ENCODE data around the gene OCIAD2.

The OCIAD2 gene, protein sequence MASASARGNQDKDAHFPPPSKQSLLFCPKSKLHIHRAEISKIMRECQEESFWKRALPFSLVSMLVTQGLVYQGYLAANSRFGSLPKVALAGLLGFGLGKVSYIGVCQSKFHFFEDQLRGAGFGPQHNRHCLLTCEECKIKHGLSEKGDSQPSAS

DNA sequence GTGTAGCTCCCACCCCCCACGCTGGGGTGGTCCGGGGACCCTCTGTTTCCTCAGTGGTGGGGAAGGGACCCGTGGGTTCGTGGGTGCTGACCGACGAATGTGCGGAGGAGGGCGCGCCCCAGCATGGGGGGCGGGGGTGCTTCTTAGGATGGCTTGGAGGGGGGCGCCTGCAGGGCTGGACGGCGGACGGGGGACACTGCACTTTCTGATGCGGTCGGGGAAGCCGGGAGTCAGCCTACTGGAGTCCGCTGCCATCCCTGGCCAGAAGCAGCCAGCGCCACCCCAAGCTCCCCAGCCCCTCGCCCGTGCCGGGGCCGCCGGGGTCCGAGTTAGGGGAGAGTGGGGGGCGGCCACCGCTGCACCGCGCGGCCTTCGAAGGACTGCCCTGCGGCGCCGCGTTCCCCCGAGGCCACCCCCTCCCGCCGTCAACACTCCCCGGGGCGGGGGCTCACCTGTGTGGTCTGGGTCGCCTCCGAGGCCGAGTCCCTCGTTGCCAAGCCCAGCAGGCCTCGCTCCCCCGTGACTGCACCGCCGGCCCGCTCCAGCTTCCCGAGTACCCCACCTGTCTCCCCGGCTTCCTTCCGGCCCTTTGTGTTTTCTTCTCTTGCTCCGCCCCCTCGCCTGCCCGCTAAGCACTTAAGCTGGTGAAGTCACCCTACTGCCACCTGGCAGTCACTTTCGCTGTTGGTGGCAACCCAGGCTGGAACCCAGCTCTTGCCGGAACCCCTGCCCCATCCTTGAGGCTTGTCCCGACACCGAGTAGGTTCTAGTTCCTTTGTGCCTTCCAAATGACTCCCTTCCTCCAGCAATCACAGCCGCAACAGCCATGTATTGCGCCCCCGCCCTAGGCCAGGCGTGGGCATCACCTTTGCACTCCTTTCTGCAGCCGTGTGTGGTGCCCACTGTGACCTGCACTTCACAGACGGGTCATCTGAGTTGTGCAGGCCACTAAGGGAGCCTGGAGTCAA is at the start of gene OCIAD2:
TSS of gene OCIAD2 (minus strand) at position 569 of the 968 bp plus-strand sequence. CDS start 2,225 bp downstream, outside the sequence.
- Mint-ChIP-seq H3K4me3 (peak within 1 kb of the TSS; percentile 89), H3K9me3 (no peaks in the 10 kb centered on the region), H3K27me3 (no peaks in the 10 kb centered on the region), H3K4me1 (peaks cover 49% of the 10 kb centered on the region), H3K27ac (peak within 1 kb of the TSS; percentile 89), H3K36me3 (ENCODE audit: low read depth) (peaks cover 17% of the 10 kb centered on the region)
- DNase-seq (peak; percentile 80), ATAC-seq (peak; percentile 57)

DNA sequence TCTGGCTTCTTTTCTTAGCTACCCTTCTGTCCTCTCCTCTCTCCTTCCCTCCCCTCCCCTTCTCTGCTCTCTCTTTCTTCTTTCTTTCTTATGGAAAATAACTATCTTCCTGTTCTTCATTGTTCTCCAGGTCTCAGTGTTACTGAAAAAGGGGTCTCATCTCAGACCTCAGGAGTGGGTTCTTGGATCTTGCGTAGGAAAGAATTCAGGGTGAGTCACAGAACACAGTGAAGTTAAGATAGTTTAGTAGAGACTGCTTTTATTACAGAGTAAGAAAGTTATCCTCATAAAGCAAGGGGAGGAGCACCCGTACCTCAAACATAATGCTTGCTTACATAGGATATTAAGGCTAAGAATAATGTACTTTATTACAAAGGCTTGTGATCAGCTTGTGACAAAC is 47.7 kb upstream of the OCIAD2 start:
- Mint-ChIP-seq H3K4me3 (no peak overlapping the region), H3K36me3 (ENCODE audit: low read depth) (no peaks in the 10 kb centered on the region), H3K4me1 (no peaks in the 10 kb centered on the region)

DNA sequence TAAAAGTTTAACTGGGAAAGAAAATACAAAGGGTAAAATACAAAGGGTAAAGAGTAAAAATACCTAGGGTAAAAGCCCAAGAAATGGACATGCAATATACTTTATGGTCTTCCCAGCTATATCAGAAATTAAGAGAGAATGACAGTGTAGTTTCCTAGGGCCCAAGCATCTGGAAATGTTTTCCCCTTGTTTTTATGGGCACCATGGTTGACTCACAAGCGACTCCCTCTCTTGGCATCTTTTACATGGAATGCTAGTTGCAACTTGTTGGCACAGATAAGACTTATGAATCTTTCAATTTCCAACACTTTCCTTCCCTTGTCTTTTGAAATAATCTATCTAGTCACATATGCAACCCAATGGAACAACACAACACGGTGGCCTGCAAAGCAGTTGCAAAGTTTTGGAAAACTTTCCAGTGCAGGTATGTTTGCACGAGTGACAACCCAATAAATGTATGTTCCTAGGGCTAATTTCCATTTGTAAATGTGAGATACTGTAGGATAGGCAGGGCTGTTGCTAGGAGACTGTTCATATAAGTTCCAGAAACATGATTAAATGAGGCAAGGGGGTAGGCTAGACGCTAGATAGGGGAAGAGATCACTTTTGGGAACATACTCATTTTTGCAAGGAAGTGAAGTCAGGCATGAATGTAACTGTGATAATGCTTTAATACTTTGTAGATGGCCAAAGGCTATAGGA is 43.1 kb upstream of the OCIAD2 start:
- Mint-ChIP-seq H3K4me3 (no peak overlapping the region), H3K36me3 (ENCODE audit: low read depth) (no peaks in the 10 kb centered on the region), H3K27me3 (peaks cover 2% of the 10 kb centered on the region), H3K4me1 (peaks cover 10% of the 10 kb centered on the region), H3K9me3 (no peaks in the 10 kb centered on the region), H3K27ac (no peak overlapping the region)
- ATAC-seq (no peak), DNase-seq (no peak)

More for the DNA sequence above, 47.7 kb upstream of the OCIAD2 start:
- Mint-ChIP-seq H3K27ac (no peak overlapping the region), H3K27me3 (peaks cover 2% of the 10 kb centered on the region), H3K9me3 (no peaks in the 10 kb centered on the region)
- ATAC-seq = no peak
- DNase-seq = no peak

DNA sequence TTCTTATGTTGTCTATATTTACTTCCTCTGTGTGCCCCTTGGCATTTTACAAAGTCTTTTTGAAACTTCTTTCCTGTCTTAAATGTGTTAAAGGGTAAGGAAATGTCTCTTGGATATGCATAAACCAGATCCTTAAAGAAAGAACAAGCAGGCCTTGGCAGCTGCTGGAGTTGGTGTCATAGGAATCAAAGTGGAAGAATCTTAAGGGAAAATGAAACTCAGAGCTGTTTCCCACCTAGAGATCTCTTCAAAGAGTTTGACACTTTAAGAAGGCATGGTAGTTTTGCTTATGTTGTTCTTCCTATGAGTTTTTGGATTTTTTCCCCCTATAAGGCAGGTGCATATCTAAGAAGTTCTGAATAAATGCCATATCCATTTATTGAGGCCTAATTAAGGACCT is 42.5 kb upstream of the OCIAD2 start:
- no peak overlapping the region for H3K27ac Mint-ChIP-seq
- peaks cover 2% of the 10 kb centered on the region for H3K27me3 Mint-ChIP-seq
- no peaks in the 10 kb centered on the region for H3K36me3 Mint-ChIP-seq (ENCODE audit: low read depth)
- H3K4me1 Mint-ChIP-seq = peaks cover 16% of the 10 kb centered on the region
- H3K9me3 Mint-ChIP-seq = no peaks in the 10 kb centered on the region
- ATAC-seq (no peak), DNase-seq (no peak)
- H3K4me3 Mint-ChIP-seq = no peak overlapping the region

DNA sequence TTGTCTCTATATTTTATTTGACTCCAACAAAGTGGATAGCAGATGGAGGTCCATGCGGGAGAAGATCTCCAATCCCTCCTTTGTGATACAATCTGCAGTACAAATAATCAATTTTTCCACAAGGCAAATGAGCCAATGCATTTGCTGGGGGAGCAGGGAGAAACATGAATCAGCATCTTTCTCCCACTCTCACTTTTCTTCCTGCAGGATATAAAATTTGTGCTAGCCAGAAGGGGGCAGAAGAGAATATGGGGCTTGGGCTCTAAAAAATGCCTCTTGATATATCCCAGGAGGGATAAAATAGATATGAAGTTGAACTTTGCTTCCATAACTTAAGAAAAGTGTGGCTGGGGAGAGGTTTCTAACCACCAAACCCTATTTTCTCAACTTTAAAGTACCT is 41.2 kb upstream of the OCIAD2 start:
- no peaks in the 10 kb centered on the region for H3K36me3 Mint-ChIP-seq (ENCODE audit: low read depth)
- DNase-seq (no peak), ATAC-seq (no peak)
- H3K27me3 Mint-ChIP-seq = peaks cover 2% of the 10 kb centered on the region
- H3K27ac Mint-ChIP-seq = no peak overlapping the region
- no peaks in the 10 kb centered on the region for H3K9me3 Mint-ChIP-seq
- peaks cover 17% of the 10 kb centered on the region for H3K4me1 Mint-ChIP-seq
- H3K4me3 Mint-ChIP-seq = no peak overlapping the region

DNA sequence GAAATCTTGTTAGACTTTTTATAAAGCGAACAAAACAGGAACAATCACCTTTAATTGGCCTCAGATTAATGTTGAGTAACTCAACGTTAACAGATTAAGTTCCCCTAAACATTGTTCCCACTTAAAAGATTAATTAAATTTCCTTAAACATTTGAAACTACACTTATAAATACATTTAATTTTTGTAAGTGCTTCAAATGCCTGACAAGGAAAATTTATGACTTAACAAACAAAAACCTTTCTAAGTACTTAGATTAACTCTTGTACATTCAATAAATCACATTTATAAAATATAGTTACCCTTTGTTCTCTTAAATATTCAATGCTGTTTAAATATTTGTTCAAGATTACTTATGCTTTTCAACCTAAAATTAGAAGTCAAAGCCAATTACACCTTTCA is 39.4 kb upstream of the OCIAD2 start:
- Mint-ChIP-seq H3K27me3 (peaks cover 2% of the 10 kb centered on the region), H3K9me3 (no peaks in the 10 kb centered on the region), H3K4me1 (peaks cover 17% of the 10 kb centered on the region), H3K36me3 (ENCODE audit: low read depth) (no peaks in the 10 kb centered on the region), H3K27ac (no peak overlapping the region), H3K4me3 (no peak overlapping the region)
- DNase-seq (no peak), ATAC-seq (no peak)

DNA sequence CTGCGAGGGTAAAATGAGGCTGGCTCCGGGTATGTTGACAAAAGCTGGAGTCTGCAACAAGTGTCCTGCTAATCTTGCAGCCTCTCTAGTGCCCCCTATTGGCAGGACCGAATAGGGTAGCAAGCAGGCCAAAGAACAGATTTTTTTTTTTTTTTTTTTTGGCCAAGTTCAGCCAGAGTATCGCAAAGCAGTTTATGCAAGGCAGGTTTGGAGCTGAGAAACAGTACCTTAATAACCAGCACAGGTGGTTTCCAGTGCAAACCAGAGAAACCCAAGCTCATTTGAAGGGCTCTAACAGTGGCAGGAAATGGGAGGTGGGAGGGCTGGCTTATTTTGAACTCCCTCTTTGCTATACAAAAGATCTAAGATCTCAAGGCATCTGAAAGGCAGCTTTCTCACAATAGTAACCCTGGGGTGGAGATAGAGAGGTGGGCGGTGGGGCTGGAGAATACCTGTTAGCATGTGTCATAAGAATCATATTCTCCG is 38.2 kb upstream of the OCIAD2 start:
- no peak overlapping the region for H3K27ac Mint-ChIP-seq
- H3K4me3 Mint-ChIP-seq = no peak overlapping the region
- ATAC-seq = no peak
- no peaks in the 10 kb centered on the region for H3K27me3 Mint-ChIP-seq
- H3K4me1 Mint-ChIP-seq = peaks cover 17% of the 10 kb centered on the region
- peak; percentile 55 for DNase-seq
- H3K36me3 Mint-ChIP-seq (ENCODE audit: low read depth) = no peaks in the 10 kb centered on the region
- no peaks in the 10 kb centered on the region for H3K9me3 Mint-ChIP-seq

DNA sequence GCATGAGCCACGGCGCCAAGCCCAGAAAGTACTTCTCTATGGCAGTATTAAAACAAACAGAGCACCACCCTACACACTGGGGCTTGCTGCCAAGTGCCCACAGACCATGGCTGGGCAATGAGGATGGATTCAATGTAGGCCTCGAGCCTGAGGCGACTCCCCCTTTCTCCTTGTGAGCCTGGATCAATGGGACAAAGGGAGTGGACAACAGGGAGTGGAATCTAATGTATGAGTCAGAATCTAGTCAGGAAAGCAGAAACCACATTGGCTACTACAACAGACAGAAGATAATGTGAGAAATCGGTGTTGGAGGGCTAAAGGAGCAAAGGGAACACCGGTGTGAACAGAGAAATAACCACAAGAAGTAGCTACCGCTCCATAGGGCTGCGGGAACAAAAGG is 37.7 kb upstream of the OCIAD2 start:
- no peak overlapping the region for H3K27ac Mint-ChIP-seq
- no peaks in the 10 kb centered on the region for H3K27me3 Mint-ChIP-seq
- DNase-seq = no peak
- no peak overlapping the region for H3K4me3 Mint-ChIP-seq
- ATAC-seq = peak; percentile 15
- H3K36me3 Mint-ChIP-seq (ENCODE audit: low read depth) = no peaks in the 10 kb centered on the region
- H3K4me1 Mint-ChIP-seq = peaks cover 17% of the 10 kb centered on the region
- H3K9me3 Mint-ChIP-seq = no peaks in the 10 kb centered on the region

DNA sequence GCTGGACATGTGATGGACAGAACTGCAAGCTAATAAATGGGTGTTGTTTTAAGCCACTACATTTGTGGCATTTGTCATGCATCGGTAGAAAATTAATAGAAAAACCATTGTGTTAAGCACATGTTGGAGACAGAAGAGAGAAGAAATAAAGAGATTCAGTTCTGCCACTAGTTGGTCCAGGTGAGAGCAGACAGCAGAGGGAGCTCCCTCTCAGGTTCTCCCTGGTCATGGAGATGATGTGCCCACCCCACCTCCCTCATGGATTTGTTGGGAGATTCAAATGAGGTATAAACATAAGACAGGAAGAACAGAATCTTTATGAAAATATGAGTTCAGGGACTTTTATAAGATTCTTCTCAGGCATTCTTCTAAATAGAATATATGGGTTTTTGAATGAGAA is 36.8 kb upstream of the OCIAD2 start:
- ATAC-seq (no peak), DNase-seq (no peak)
- H3K4me1 Mint-ChIP-seq = peaks cover 14% of the 10 kb centered on the region
- no peaks in the 10 kb centered on the region for H3K27me3 Mint-ChIP-seq
- no peak overlapping the region for H3K4me3 Mint-ChIP-seq
- H3K9me3 Mint-ChIP-seq = no peaks in the 10 kb centered on the region
- H3K36me3 Mint-ChIP-seq (ENCODE audit: low read depth) = no peaks in the 10 kb centered on the region
- H3K27ac Mint-ChIP-seq = no peak overlapping the region

DNA sequence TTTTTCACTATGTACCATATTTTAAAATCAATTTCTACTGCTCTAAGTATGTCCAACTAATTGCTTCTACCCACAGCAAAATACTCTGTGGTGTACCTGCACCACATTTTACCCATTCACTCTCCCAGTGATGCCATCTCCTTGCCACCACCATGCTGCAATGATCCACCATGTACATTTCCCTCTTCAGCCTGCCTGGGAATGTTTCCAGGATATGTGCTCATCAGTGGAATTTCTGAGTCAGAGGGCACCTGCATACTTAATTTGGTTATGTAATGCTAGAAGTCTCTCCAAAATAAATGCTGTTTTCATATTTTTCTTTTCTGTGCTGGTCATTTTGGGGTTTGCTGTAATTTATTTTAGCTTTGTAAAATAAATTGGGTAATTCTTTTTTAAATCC is 33.2 kb upstream of the OCIAD2 start:
- Mint-ChIP-seq H3K4me3 (no peak overlapping the region), H3K9me3 (peaks cover 4% of the 10 kb centered on the region), H3K36me3 (ENCODE audit: low read depth) (no peaks in the 10 kb centered on the region), H3K4me1 (peaks cover 8% of the 10 kb centered on the region), H3K27me3 (no peaks in the 10 kb centered on the region), H3K27ac (no peak overlapping the region)
- DNase-seq (no peak), ATAC-seq (no peak)

DNA sequence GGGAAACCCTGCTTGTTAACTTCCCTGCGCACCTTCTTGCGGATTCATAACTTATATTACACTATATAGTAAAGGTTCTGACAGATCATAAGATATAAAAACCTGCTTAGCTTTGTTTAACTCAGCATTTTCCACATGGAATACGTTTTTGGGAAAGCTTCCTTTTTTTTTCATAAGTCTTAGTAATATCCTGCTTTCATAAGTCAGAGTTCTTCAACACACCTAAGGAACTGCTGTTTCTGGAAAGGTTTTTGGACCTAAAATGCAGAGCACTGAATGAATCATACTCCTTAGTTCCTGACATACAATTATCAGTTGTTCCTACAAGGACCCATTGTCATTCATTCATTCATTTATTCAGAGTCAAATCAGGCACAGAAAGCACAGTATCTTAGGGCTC is 32.3 kb upstream of the OCIAD2 start:
- Mint-ChIP-seq H3K4me3 (no peak overlapping the region), H3K27me3 (no peaks in the 10 kb centered on the region), H3K27ac (no peak overlapping the region), H3K9me3 (peaks cover 4% of the 10 kb centered on the region), H3K36me3 (ENCODE audit: low read depth) (no peaks in the 10 kb centered on the region), H3K4me1 (no peaks in the 10 kb centered on the region)
- ATAC-seq = no peak
- no peak for DNase-seq

DNA sequence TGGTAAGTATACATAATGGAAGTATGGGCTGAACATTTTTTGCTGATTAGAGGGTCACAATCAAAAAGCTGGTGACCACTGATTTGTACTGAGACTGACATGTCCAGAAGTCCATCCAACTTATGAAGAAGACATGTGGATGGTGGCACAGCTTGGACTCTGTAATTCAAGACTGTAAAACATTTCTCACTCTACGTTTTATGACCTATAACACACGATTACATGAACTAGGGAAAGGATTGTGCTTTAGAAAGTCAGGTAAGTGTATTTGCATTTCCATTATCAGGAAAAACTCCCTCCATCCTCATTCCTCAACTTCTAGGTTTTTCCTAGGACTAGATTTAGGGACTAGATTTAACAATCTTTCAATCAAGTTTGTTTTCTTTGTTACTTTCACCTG is 30.5 kb upstream of the OCIAD2 start:
- no peak for ATAC-seq
- H3K4me1 Mint-ChIP-seq = no peaks in the 10 kb centered on the region
- H3K9me3 Mint-ChIP-seq = peaks cover 4% of the 10 kb centered on the region
- H3K4me3 Mint-ChIP-seq = no peak overlapping the region
- H3K27ac Mint-ChIP-seq = no peak overlapping the region
- H3K36me3 Mint-ChIP-seq (ENCODE audit: low read depth) = no peaks in the 10 kb centered on the region
- no peak for DNase-seq
- H3K27me3 Mint-ChIP-seq = no peaks in the 10 kb centered on the region

DNA sequence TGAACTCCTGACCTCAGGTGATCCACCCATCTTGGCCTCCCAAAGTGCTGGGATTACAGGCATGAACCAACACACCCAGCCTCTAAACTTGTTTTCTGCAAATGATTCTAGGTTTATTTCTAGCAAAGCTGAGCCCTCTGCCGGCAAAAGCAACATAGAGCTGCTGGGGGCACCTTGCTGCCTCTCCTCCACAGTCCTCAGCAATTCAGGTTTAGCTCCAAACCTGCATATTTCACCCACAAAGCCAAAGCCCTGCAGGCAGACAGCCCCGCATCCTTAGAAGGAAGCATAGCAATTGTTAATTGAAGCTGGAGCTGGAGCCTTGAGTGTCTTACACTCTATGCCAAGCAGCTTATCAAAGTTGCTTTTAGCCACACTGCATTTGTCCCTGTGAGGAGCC is 24.9 kb upstream of the OCIAD2 start:
- Mint-ChIP-seq H3K9me3 (peaks cover 5% of the 10 kb centered on the region), H3K27ac (no peak overlapping the region), H3K36me3 (ENCODE audit: low read depth) (no peaks in the 10 kb centered on the region), H3K4me3 (no peak overlapping the region), H3K4me1 (no peaks in the 10 kb centered on the region), H3K27me3 (no peaks in the 10 kb centered on the region)
- ATAC-seq (no peak), DNase-seq (no peak)

DNA sequence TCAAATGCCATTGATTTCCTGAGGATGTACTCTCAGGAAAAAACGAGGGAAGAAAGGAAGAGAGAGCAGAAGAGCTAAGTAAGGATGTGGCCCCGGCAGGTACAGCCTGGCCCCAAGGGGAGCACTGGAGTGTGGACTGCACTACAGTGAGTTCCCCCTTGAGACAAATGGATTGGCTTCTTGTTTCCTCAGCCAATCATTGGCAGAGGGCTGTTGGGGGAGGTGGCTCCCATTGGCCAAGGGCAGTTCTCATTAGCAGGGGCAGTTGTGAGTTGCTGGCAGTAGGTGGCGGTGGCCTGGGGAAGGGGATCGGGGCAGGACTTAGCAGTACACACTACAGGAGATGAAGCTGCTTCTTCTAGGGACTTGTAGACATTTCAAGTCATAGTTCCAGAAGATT is 24.1 kb upstream of the OCIAD2 start:
- H3K36me3 Mint-ChIP-seq (ENCODE audit: low read depth) = no peaks in the 10 kb centered on the region
- peaks cover 5% of the 10 kb centered on the region for H3K9me3 Mint-ChIP-seq
- H3K4me1 Mint-ChIP-seq = no peaks in the 10 kb centered on the region
- H3K27ac Mint-ChIP-seq = no peak overlapping the region
- ATAC-seq (no peak), DNase-seq (no peak)
- no peak overlapping the region for H3K4me3 Mint-ChIP-seq
- no peaks in the 10 kb centered on the region for H3K27me3 Mint-ChIP-seq

DNA sequence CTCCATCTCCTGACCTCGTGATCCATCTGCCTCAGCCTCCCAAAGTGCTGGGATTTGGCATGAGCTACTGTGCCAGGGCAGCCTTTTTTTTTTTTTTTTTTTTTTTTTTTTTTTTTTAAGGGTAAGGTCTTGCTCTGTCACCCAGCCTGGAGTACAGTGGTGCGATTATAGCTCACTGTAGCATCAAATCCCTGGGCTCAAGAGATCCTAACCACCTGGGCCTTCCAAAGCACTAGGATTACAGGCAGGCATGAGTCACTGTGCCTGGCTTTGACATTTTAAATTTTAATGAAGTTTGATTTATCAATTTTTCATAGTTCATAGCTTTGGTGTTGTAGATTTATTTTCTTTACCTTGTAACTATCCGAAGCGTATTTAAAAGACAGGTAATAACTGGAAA is 17.8 kb upstream of the OCIAD2 start:
- Mint-ChIP-seq H3K4me1 (no peaks in the 10 kb centered on the region), H3K27me3 (no peaks in the 10 kb centered on the region), H3K27ac (no peak overlapping the region), H3K36me3 (ENCODE audit: low read depth) (no peaks in the 10 kb centered on the region), H3K4me3 (no peak overlapping the region), H3K9me3 (peaks cover 6% of the 10 kb centered on the region)
- DNase-seq (no peak), ATAC-seq (no peak)

Measured in activated naive CD8-positive, alpha-beta T cell treated with anti-CD3 and anti-CD28 coated beads, Interleukin-2, amount 50 U/mL, for 24 hours (primary cell).